GM19452 (cell line): ENCODE results near the gene MTHFD2.
"Not testable (repeated sequence)": the region's sequence is repeated elsewhere in the genome, so short reads cannot be mapped to it uniquely, and the experiment has no call there.

ENCODE experiments used
- ATAC-seq: cut with Tn5 transposase; IDR thresholded peaks from one replicate; pipeline ENCODE4 v1.9.1; 2021; ENCODE audit not compliant: unreplicated experiment

Gene MTHFD2

DNA sequence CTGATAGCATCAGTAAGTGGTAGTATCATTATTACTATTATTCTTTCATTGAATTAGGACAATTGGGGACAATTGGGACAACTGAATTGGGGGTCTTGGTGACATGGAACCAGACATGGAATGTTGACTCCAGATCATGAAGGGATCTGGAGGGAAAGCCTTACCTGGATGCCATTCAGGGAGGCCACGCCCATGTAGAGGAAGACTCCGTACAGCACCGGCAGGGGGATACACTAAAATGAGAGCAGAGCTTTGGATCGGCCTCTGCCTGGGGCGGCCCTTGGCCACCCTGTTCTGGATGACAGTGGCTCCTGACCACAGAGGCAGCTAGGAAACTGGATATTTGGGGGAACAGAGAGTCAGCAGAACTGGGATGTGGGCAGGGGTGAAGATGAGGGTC lies 29.2 kb downstream of the MTHFD2 start:
- ATAC-seq: no peak

- ATAC-seq: no peak
These were observed 30.4 kb downstream of the MTHFD2 start for GRCh38 chr2:74228772-74229171.

GRCh38 chr2:74229865-74230264 lies 31.4 kb downstream of the MTHFD2 start:
- not testable (repeated sequence) for ATAC-seq

GRCh38 chr2:74232426-74232825 lies 34.0 kb downstream of the MTHFD2 start:
- ATAC-seq: no peak

DNA sequence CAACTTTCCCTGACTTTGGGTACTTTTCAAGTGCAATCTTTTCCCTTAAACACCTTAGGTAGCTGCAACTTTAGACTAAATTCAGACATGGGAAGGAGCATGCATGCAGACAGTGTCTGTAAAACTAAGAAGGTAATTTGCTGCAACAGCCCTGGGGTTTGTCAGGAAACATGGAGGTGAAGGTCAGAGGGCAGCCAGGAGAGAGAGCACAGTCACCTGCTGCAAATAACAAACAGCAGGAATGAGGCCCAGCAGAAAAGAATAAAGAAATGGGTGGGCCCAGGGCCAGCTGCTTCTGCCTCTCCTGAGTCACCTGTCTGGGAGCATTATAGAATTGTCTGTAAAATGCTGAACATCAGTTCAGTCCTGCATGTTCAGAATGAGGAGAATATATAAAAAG lies 35.2 kb downstream of the MTHFD2 start:
- ATAC-seq: no peak

- no peak for ATAC-seq
These were observed 36.6 kb downstream of the MTHFD2 start for GRCh38 chr2:74235041-74235440.

DNA sequence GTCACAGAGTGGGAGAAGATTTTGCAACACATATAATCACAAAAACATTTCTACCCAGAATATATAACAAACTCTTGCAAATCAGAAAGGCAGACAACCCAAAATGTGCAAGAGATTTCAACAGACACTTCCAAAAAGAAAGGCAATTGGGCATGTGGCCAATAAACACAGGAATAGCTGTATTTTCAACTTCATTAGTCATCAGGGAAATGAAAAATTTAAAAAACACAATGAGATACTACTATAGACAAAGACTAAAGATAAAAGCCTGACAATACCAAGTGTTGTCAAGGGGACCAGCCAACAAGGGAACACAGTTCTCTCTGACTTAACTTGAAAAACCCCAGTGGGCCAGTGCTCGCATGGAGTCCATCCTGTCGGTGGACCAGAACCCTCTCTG lies 40.5 kb downstream of the MTHFD2 start:
- ATAC-seq: no peak

GRCh38 chr2:74239346-74239745 lies 40.9 kb downstream of the MTHFD2 start:
- no peak for ATAC-seq

- no peak for ATAC-seq
These were observed 44.1 kb downstream of the MTHFD2 start for GRCh38 chr2:74242354-74243071.

DNA sequence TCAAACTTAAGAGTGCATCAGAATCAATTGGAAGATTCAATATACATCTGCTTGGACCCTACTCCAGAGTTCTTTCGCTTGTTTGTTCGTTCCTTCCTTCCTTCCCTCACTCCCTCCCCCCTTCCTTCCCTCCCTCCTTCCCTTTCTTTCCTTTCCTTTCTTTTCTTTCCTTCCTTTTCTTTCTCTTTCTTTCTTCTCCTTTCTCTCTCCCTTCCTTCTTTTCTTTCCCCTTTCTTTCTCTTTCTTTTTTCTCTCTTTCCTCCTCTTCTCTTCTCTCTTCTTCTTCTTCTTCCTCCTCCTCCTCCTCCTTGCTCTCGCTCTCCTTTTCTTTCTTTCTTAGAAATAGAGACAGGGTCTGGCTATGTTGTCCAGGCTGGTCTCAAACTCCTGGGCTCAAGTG lies 45.9 kb downstream of the MTHFD2 start:
- no peak for ATAC-seq

GRCh38 chr2:74246496-74247195 lies 48.2 kb downstream of the MTHFD2 start:
- no peak for ATAC-seq

DNA sequence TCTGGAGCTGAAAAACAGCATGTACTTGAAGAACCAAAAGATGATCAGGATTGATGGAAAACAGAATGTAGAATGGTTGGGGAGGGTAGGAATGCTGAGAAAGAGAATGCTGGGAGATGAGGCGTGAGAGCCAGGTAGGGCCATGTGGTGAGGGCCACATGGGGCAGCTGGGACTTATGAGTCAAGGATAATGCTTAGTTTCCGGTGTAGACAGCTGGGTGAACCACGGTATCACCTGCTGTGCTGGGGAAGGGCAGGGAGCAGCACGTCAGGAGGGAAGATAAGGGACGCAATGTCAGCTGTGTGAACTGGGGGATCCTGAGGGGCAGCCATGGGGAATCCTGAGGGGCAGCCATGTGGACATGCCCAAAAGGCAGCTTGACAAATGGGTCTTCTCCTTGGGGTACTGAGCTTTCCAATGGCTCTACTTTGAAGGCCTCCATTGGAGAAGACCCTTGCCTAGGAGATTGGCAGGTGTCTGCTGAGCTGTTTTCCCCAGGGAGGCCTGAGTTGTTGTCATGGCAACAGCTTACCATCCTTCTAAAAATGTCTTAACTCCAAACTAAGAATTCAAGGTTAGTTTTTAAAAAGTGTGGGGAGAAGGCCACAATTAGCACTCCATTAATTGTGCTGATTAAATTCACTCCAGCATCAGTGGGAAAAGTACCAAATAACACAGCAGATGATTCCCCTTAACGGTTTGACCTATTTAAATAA lies 51.1 kb downstream of the MTHFD2 start:
- ATAC-seq: no peak

GRCh38 chr2:74250189-74250631 lies 51.8 kb downstream of the MTHFD2 start:
- no peak for ATAC-seq

DNA sequence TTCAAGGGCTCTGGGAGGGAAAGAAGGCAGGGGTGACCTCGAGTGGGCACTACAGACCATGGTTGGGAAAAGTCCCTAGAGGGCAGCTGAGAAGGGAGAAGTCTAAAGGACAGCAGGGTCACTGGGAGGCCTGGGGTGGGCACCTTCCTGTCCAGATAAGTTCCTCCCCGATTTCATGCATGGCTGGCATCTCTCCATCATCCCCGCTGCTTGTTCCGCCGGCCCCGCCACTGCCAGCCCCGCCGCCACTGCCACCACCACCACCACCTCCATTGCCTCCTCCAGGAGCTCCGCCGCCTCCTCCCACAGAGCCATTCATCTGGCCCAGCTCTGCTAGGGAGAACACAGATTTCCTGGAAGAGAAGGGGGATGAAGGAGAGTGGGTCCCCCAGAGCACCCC lies 53.6 kb downstream of the MTHFD2 start:
- no peak for ATAC-seq

- no peak for ATAC-seq
These were observed 54.4 kb downstream of the MTHFD2 start for GRCh38 chr2:74252862-74253261.

DNA sequence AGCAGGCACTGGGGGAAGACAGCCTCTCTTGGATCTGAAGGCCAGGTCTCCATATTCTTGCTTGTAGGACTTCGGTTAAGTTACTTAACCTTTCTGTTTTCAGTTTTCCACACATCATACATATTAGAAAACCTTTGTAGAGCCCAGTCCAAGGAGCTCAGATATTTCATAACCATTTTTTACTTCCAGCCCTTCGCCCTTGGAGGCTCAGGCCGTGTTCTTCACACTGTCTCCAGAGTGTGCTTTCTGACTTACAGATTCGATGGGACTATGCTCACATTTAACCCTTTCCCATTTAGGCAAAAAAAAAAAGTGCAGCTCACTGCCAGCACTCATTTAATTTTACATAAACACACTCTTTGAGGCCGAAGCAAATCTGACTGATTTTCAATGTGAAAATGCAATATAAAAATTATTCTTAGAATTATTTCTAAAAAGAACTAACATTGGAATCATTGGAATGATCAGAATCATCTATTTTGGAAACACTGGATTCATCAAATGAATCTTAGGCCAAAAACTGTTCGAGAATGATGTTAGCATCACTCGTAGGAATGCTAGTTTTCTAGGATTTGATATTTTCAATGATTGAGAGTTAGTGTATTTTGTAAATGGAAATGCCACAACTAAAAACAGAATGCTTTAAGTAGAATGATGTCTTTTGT lies 55.0 kb downstream of the MTHFD2 start:
- no peak for ATAC-seq

DNA sequence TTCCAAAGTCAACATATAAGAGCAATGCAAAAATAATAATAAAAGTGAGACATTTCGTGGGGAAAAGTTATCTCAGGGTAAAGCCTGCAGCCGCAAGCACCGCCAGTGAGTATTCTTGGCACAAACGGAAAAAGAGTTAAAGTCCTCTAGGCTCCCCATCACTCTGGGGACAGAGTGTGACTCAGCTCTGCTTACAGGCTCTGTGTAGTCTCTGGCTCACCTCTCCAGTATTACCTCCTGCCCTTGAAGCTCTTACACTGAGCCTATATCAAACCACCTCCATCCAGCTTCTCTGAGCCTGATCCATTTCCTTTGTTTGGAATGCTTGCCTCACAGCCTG lies 55.5 kb downstream of the MTHFD2 start:
- no peak for ATAC-seq

DNA sequence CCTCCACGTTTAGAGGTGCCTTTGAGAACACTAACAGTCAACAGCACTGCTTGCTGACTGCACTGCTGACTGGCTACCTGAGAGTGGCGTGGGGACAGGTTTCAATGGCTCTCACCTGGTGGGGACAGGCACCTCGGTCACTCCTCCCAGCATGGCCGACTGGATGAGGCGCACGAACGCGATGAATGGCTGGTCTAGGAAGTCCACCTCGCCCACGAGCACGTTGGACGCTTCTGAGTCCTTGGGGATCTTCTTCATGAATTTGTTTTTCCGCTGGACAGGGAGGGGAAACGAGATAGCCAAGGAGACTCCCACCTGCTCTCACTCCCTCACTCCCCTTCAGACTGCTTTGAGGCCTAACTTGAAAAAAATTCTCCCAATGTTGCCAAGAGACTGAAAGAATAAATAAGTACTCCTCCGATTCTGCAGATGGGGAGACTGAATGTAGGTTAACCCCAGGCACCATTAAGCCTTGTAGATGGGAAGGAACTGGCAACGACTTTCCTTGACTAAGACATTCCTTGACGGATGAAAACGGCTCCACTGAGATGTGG lies 57.3 kb downstream of the MTHFD2 start:
- ATAC-seq: no peak

DNA sequence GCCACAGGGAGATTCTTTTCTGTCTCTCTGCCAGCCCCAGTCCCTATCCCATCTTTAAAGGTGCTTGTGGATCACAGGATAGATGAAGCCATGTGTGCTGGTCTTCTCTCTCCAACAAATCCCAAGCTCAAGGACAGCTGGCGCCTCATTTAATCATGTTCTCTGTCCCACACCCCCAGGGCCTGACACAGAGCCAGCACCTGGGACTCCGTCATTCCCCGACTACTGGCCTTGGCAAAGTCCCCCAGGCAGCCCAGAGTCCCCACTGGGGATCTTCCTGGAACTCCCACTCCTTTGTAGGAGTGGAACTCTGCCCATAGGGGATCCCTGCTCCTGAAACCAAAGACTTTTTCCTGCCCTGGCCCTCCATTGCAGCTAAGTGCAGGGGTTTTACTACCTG lies 60.8 kb downstream of the MTHFD2 start:
- no peak for ATAC-seq

DNA sequence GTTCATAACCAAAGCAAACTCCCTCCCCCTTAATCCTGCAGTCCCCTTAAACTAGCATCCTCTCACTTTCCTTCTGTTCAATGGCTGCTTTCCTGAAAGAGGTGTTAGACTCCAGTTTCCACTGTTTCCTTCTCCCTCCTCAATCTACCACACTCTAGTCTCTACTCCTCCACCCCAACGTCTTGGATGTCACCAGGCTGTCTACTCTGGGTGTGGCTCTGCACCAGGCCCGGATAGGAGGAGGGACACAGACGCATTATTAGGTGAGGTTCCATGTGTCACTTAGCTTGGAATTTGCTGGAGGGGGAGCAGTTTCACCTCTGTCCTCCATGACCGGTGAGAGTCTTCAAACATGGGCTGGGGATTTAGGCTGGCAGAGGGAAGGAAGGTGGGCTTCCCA lies 61.3 kb downstream of the MTHFD2 start:
- no peak for ATAC-seq

DNA sequence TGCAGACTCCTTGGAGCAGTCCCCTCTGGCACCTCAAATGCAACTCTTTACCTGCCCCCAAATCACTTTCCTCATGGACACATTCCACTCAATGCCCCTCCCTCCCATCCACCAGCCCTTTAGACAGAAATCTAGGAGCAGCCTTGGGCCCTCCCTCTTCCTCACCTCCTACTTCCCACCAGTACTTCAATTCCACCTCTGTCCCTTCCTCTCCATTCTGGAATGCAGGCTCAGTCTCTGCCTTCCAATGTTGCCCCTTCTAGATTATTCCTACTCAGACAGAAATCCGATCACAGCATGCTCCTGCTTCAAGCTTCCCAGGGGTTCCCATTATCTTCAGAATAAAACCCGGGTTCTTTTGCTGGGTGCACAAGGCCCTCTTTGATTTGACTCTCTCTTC lies 62.1 kb downstream of the MTHFD2 start:
- ATAC-seq: no peak
